ENCODE data around the gene SIM2. TPM values are rescaled to one million over a fixed set of nuclear protein-coding genes. Genes with fewer than 3 reads are reported as not detected.
"Not testable (repeated sequence)": the region's sequence is repeated elsewhere in the genome, so short reads cannot be mapped to it uniquely, and the experiment has no call there.

The SIM2 gene
- total and polyA plus RNA-seq, 4 experiments from 2014 or later = 0.05 to 0.07 TPM; not detected in 2

- Histone ChIP-seq H3K4me3 (ENCODE audit: low read length in 2 of 2) (no peak overlapping the region), H3K36me3 (ENCODE audit: insufficient read depth, low read length) (no peaks in the 10 kb centered on the region), H3K27me3 (ENCODE audit: insufficient read depth, low read length) (no peaks in the 10 kb centered on the region), H3K27ac (ENCODE audit: low read depth, low read length) (no peak overlapping the region), H3K4me1 (ENCODE audit: insufficient read depth, low read length) (no peaks in the 10 kb centered on the region), H3K9me3 (ENCODE audit: control insufficient read depth in 1 of 2, low read length in 2 of 2) (no peaks in the 10 kb centered on the region)
- CTCF ChIA-PET (ENCODE audit: partially characterized antibody) = no interaction called here
- Mint-ChIP-seq H3K4me3 (no peak overlapping the region), H3K36me3 (no peaks in the 10 kb centered on the region), H3K27ac (no peak overlapping the region), H3K9me3 (peaks cover 0 to 2% (median 0%) of the 10 kb centered on the region in 8 donors), H3K27me3 (peaks cover 15 to 26% of the 10 kb centered on the region in 2 donors), H3K4me1 (no peaks in the 10 kb centered on the region)
- DNase-seq = no peak
- POLR2A ChIA-PET (ENCODE audit: partially characterized antibody) = no interaction called here
- intact Hi-C loops (cut with micrococcal nuclease) = no loop called here
These were observed 37.2 kb upstream of the SIM2 start for GRCh38 chr21:36661511-36662309.

GRCh38 chr21:36663033-36663855, 35.7 kb upstream of the SIM2 start:
- peaks cover 15 to 23% of the 10 kb centered on the region in 2 donors for H3K27me3 Mint-ChIP-seq
- POLR2A ChIA-PET (ENCODE audit: partially characterized antibody) = no interaction called here
- CTCF ChIA-PET (ENCODE audit: partially characterized antibody) = no interaction called here

GRCh38 chr21:36664662-36664990, 34.3 kb upstream of the SIM2 start:
- intact Hi-C loops (cut with micrococcal nuclease) = no loop called here
- no peak overlapping the region for H3K4me3 Mint-ChIP-seq
- no peaks in the 10 kb centered on the region for H3K36me3 ChIP-seq (ENCODE audit: insufficient read depth, low read length)
- no peak overlapping the region for H3K27ac ChIP-seq (ENCODE audit: low read depth, low read length)
- peaks cover 10 to 21% of the 10 kb centered on the region in 2 donors for H3K27me3 Mint-ChIP-seq
- no peak overlapping the region for H3K27ac Mint-ChIP-seq
- no peaks in the 10 kb centered on the region for H3K36me3 Mint-ChIP-seq
- H3K9me3 ChIP-seq (ENCODE audit: control insufficient read depth in 1 of 2, low read length in 2 of 2) = no peaks in the 10 kb centered on the region
- H3K27me3 ChIP-seq (ENCODE audit: insufficient read depth, low read length) = no peaks in the 10 kb centered on the region
- peaks cover 0 to 2% (median 0%) of the 10 kb centered on the region in 8 donors for H3K9me3 Mint-ChIP-seq
- no peaks in the 10 kb centered on the region for H3K4me1 Mint-ChIP-seq
- H3K4me3 ChIP-seq (ENCODE audit: low read length in 2 of 2) = no peak overlapping the region
- H3K4me1 ChIP-seq (ENCODE audit: insufficient read depth, low read length) = no peaks in the 10 kb centered on the region
- ChIA-PET CTCF (ENCODE audit: partially characterized antibody) (no interaction called here), POLR2A (ENCODE audit: partially characterized antibody) (no interaction called here)
- DNase-seq = no peak

More at GRCh38 chr21:36663033-36663855, 35.7 kb upstream of the SIM2 start:
- intact Hi-C loops (cut with micrococcal nuclease) = no loop called here
- H3K27me3 ChIP-seq (ENCODE audit: insufficient read depth, low read length) = no peaks in the 10 kb centered on the region
- H3K4me1 Mint-ChIP-seq = no peaks in the 10 kb centered on the region
- no peaks in the 10 kb centered on the region for H3K36me3 ChIP-seq (ENCODE audit: insufficient read depth, low read length)
- no peak overlapping the region for H3K4me3 ChIP-seq (ENCODE audit: low read length in 2 of 2)
- H3K4me3 Mint-ChIP-seq = no peak overlapping the region
- H3K36me3 Mint-ChIP-seq = no peaks in the 10 kb centered on the region
- peaks cover 0 to 2% (median 0%) of the 10 kb centered on the region in 8 donors for H3K9me3 Mint-ChIP-seq
- no peaks in the 10 kb centered on the region for H3K9me3 ChIP-seq (ENCODE audit: control insufficient read depth in 1 of 2, low read length in 2 of 2)
- no peak for DNase-seq
- no peaks in the 10 kb centered on the region for H3K4me1 ChIP-seq (ENCODE audit: insufficient read depth, low read length)
- peak overlapping the region in 1 of 7 donors; percentile 8 for H3K27ac Mint-ChIP-seq
- H3K27ac ChIP-seq (ENCODE audit: low read depth, low read length) = no peak overlapping the region

- ChIA-PET CTCF (ENCODE audit: partially characterized antibody) (no interaction called here), POLR2A (ENCODE audit: partially characterized antibody) (no interaction called here)
- Histone ChIP-seq H3K36me3 (ENCODE audit: insufficient read depth, low read length) (no peaks in the 10 kb centered on the region), H3K4me3 (ENCODE audit: low read length in 2 of 2) (no peak overlapping the region), H3K9me3 (ENCODE audit: control insufficient read depth in 1 of 2, low read length in 2 of 2) (no peaks in the 10 kb centered on the region), H3K27ac (ENCODE audit: low read depth, low read length) (no peak overlapping the region), H3K4me1 (ENCODE audit: insufficient read depth, low read length) (no peaks in the 10 kb centered on the region), H3K27me3 (ENCODE audit: insufficient read depth, low read length) (no peaks in the 10 kb centered on the region)
- intact Hi-C loops (cut with micrococcal nuclease) = no loop called here
- Mint-ChIP-seq H3K27me3 (peaks cover 2 to 11% of the 10 kb centered on the region in 2 donors), H3K9me3 (peaks cover 0 to 2% (median 0%) of the 10 kb centered on the region in 8 donors), H3K4me3 (no peak overlapping the region), H3K27ac (no peak overlapping the region), H3K36me3 (no peaks in the 10 kb centered on the region), H3K4me1 (no peaks in the 10 kb centered on the region)
- DNase-seq = no peak
These were observed 33.1 kb upstream of the SIM2 start for GRCh38 chr21:36665806-36666205.

GRCh38 chr21:36668713-36669112, 30.2 kb upstream of the SIM2 start:
- Mint-ChIP-seq H3K27ac (no peak overlapping the region), H3K9me3 (peaks cover 0 to 2% (median 0%) of the 10 kb centered on the region in 8 donors), H3K4me3 (no peak overlapping the region), H3K4me1 (no peaks in the 10 kb centered on the region), H3K36me3 (no peaks in the 10 kb centered on the region), H3K27me3 (peaks cover 4 to 6% of the 10 kb centered on the region in 2 donors)
- Histone ChIP-seq H3K27me3 (ENCODE audit: insufficient read depth, low read length) (no peaks in the 10 kb centered on the region), H3K9me3 (ENCODE audit: control insufficient read depth in 1 of 2, low read length in 2 of 2) (no peaks in the 10 kb centered on the region), H3K36me3 (ENCODE audit: insufficient read depth, low read length) (no peaks in the 10 kb centered on the region), H3K27ac (ENCODE audit: low read depth, low read length) (no peak overlapping the region), H3K4me1 (ENCODE audit: insufficient read depth, low read length) (no peaks in the 10 kb centered on the region), H3K4me3 (ENCODE audit: low read length in 2 of 2) (no peak overlapping the region)
- POLR2A ChIA-PET (ENCODE audit: partially characterized antibody) = no interaction called here
- DNase-seq = no peak
- intact Hi-C loops (cut with micrococcal nuclease) = no loop called here
- CTCF ChIA-PET (ENCODE audit: partially characterized antibody) = no interaction called here

- Histone ChIP-seq H3K4me3 (ENCODE audit: low read length in 2 of 2) (no peak overlapping the region), H3K27ac (ENCODE audit: low read depth, low read length) (no peak overlapping the region), H3K36me3 (ENCODE audit: insufficient read depth, low read length) (no peaks in the 10 kb centered on the region), H3K27me3 (ENCODE audit: insufficient read depth, low read length) (no peaks in the 10 kb centered on the region), H3K9me3 (ENCODE audit: control insufficient read depth in 1 of 2, low read length in 2 of 2) (no peaks in the 10 kb centered on the region), H3K4me1 (ENCODE audit: insufficient read depth, low read length) (no peaks in the 10 kb centered on the region)
- no peaks in the 10 kb centered on the region for H3K4me1 Mint-ChIP-seq
- H3K9me3 Mint-ChIP-seq = peaks cover 0 to 6% (median under 1%) of the 10 kb centered on the region in 8 donors
- no peaks in the 10 kb centered on the region for H3K36me3 Mint-ChIP-seq
- no peak for DNase-seq
- ChIA-PET POLR2A (ENCODE audit: partially characterized antibody) (no interaction called here), CTCF (ENCODE audit: partially characterized antibody) (no interaction called here)
- H3K4me3 Mint-ChIP-seq = no peak overlapping the region
- H3K27ac Mint-ChIP-seq = no peak overlapping the region
- peaks cover 12 to 14% of the 10 kb centered on the region in 2 donors for H3K27me3 Mint-ChIP-seq
- intact Hi-C loops (cut with micrococcal nuclease) = no loop called here
These were observed 27.1 kb upstream of the SIM2 start for GRCh38 chr21:36671836-36672235.

- peaks cover 15 to 18% of the 10 kb centered on the region in 2 donors for H3K27me3 Mint-ChIP-seq
- DNase-seq; H3K4me3 Mint-ChIP-seq; CTCF ChIA-PET (ENCODE audit: partially characterized antibody); H3K9me3 Mint-ChIP-seq; H3K27me3 ChIP-seq (ENCODE audit: insufficient read depth, low read length); H3K4me3 ChIP-seq (ENCODE audit: low read length in 2 of 2); H3K36me3 ChIP-seq (ENCODE audit: insufficient read depth, low read length); H3K27ac Mint-ChIP-seq; H3K27ac ChIP-seq (ENCODE audit: low read depth, low read length); H3K4me1 Mint-ChIP-seq; POLR2A ChIA-PET (ENCODE audit: partially characterized antibody); H3K36me3 Mint-ChIP-seq; H3K4me1 ChIP-seq (ENCODE audit: insufficient read depth, low read length); intact Hi-C loops (cut with micrococcal nuclease); H3K9me3 ChIP-seq (ENCODE audit: control insufficient read depth in 1 of 2, low read length in 2 of 2): not testable (repeated sequence)
These were observed 26.6 kb upstream of the SIM2 start for GRCh38 chr21:36672296-36672695.

Data from CD4-positive, alpha-beta memory T cell (primary cell).